Measurements from ENCODE around the gene SALL4.
"Not testable (repeated sequence)": the region's sequence is repeated elsewhere in the genome, so short reads cannot be mapped to it uniquely, and the experiment has no call there.

The SALL4 gene

GRCh38 chr20:51766994-51767866 lies 35.1 kb downstream of the SALL4 start:
- TF ChIP-seq SNAI2 (CRISPR knock-in tag; IDR thresholded peaks at IDR 0.05), result 0 out of 2 replicates have a peak, but pooled peaks have one; percentile 29
- TF ChIP-seq ZFP30 (CRISPR knock-in tag; IDR thresholded peaks at IDR 0.05), result no peak
- no peak for TF ChIP-seq PATZ1 (CRISPR knock-in tag; IDR thresholded peaks at IDR 0.05; ENCODE audit: borderline replicate concordance)
- TF ChIP-seq, protein P1, sequence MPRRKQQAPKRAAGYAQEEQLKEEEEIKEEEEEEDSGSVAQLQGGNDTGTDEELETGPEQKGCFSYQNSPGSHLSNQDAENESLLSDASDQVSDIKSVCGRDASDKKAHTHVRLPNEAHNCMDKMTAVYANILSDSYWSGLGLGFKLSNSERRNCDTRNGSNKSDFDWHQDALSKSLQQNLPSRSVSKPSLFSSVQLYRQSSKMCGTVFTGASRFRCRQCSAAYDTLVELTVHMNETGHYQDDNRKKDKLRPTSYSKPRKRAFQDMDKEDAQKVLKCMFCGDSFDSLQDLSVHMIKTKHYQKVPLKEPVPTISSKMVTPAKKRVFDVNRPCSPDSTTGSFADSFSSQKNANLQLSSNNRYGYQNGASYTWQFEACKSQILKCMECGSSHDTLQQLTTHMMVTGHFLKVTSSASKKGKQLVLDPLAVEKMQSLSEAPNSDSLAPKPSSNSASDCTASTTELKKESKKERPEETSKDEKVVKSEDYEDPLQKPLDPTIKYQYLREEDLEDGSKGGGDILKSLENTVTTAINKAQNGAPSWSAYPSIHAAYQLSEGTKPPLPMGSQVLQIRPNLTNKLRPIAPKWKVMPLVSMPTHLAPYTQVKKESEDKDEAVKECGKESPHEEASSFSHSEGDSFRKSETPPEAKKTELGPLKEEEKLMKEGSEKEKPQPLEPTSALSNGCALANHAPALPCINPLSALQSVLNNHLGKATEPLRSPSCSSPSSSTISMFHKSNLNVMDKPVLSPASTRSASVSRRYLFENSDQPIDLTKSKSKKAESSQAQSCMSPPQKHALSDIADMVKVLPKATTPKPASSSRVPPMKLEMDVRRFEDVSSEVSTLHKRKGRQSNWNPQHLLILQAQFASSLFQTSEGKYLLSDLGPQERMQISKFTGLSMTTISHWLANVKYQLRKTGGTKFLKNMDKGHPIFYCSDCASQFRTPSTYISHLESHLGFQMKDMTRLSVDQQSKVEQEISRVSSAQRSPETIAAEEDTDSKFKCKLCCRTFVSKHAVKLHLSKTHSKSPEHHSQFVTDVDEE (CRISPR knock-in tag; IDR thresholded peaks at IDR 0.05), result 0 out of 2 replicates have a peak, but pooled peaks have one; percentile 24
- peak; percentile 90 for ATAC-seq

GRCh38 chr20:51765381-51765780 lies 36.9 kb downstream of the SALL4 start:
- ATAC-seq, result not testable (repeated sequence)

DNA sequence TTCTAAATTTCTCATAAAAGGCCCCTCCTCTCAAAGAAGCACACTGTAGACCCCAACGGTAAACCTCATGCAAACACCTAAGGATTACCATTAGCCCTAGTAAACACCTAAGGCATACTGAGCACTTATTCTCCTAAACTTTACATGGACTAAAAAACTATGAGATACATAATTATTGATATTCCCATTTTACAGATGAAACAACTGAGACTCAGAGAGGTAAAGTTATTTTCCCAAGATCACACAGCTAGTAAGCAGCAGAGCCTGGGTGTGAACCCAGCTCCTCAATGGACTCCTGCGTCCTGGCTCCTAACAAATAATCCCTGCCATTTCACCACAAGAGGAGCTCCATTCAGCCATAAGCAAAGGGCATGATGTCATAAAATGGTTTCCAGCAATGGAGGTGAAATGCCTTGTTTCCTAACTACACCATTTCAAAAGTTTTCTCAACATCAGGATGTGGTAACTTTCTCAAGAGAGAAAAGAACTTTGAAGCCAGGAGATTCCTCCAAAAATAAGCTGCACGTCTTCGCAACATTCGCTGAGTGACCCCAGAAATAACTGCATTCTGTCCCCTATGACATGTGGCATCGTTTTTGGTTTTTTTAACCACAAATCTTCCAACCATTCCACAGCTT lies 38.2 kb downstream of the SALL4 start:
- ATAC-seq, result no peak
- no peak for TF ChIP-seq ISL1 (CRISPR knock-in tag; IDR thresholded peaks at IDR 0.05)

DNA sequence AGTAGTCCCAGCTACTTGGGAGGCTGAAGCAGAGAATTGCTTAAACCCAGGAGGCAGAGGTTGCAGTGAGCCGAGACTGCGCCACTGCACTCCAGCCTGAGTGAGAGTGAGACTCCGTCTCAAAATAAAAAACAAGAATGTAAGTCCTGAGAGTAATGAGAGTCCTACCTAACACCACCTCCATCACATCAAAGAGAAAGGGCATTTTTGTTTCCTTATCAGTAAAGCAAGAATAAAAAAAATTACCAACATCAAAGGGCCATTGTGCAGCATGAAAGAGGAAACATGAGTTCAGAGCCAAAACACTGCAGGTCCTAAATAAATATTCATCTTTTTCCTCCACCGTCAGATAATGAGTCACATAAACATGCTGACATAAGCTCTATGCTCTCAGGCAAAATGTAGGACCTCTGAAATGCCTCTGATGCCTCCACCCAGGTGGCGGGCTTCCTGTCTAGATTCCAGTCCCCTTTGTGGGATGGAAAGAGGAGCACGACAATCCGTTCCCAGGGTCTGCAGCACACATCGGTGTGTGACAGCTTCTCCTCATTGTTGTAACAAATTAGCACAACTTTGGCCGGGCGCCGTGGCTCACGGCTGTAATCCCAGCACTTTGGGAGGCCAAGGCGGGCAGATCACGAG lies 41.3 kb downstream of the SALL4 start:
- TF ChIP-seq ZFP3 (CRISPR knock-in tag; IDR thresholded peaks at IDR 0.05), result no peak
- no peak for TF ChIP-seq ZNF70 (CRISPR knock-in tag; IDR thresholded peaks at IDR 0.05)
- TF ChIP-seq ZFP30 (CRISPR knock-in tag; IDR thresholded peaks at IDR 0.05), result no peak
- no peak for TF ChIP-seq TOX (CRISPR knock-in tag; IDR thresholded peaks at IDR 0.05; ENCODE audit: borderline replicate concordance)
- no peak for TF ChIP-seq POU6F1 (CRISPR knock-in tag; IDR thresholded peaks at IDR 0.05; ENCODE audit: borderline replicate concordance, low read depth)
- TF ChIP-seq, protein P2, sequence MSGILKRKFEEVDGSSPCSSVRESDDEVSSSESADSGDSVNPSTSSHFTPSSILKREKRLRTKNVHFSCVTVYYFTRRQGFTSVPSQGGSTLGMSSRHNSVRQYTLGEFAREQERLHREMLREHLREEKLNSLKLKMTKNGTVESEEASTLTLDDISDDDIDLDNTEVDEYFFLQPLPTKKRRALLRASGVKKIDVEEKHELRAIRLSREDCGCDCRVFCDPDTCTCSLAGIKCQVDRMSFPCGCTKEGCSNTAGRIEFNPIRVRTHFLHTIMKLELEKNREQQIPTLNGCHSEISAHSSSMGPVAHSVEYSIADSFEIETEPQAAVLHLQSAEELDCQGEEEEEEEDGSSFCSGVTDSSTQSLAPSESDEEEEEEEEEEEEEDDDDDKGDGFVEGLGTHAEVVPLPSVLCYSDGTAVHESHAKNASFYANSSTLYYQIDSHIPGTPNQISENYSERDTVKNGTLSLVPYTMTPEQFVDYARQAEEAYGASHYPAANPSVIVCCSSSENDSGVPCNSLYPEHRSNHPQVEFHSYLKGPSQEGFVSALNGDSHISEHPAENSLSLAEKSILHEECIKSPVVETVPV (CRISPR knock-in tag; IDR thresholded peaks at IDR 0.05), result no peak
- TF ChIP-seq ISL1 (CRISPR knock-in tag; IDR thresholded peaks at IDR 0.05), result no peak
- no peak for TF ChIP-seq ARNTL (CRISPR knock-in tag; IDR thresholded peaks at IDR 0.05; ENCODE audit: borderline replicate concordance, low read depth)
- no peak for TF ChIP-seq TCF4 (CRISPR knock-in tag; IDR thresholded peaks at IDR 0.05; ENCODE audit: borderline replicate concordance)
- no peak for TF ChIP-seq ESRRG (CRISPR knock-in tag; IDR thresholded peaks at IDR 0.05)
- no peak for ATAC-seq

DNA sequence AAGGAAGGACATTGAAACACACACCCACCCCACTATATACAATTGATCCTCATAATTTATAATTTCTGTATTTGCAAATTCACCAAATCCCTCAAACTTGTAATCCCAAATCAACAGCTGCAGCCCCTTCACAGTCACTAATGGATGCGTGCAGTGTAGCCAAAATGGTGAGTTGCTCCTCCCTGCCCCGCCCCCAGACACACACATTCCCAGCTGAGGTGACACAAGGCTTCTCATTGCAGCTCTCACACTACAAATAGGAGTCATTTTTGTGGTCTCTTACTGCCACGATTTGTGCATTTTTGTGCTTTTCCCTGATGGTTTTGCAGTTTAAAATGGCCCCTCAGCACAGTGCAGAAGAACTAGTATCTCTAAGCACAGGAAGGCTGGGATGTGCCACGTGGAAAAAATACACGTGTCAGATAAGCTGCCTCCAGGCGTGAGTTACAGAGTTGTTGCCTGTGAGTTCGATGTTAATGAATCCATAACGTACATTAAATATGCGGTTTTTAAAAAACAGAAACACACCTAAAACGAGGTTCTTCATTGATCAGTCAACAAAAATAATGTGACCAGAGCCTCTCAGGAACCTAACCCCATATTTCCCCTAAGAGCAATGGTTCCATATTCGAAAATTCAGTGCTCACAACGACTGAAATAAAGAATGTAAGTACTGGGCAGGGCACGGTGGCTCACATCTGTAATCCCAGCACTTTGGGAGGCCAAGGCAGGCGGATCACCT lies 42.4 kb downstream of the SALL4 start:
- TF ChIP-seq, protein P1 (CRISPR knock-in tag; IDR thresholded peaks at IDR 0.05), result no peak
- TF ChIP-seq SNAI2 (CRISPR knock-in tag; IDR thresholded peaks at IDR 0.05) (no peak), ZFP3 (CRISPR knock-in tag; IDR thresholded peaks at IDR 0.05) (no peak), TCF4 (CRISPR knock-in tag; IDR thresholded peaks at IDR 0.05; ENCODE audit: borderline replicate concordance) (no peak), GLIS3 (CRISPR knock-in tag; IDR thresholded peaks at IDR 0.05) (no peak), BACH2 (CRISPR knock-in tag; IDR thresholded peaks at IDR 0.05; ENCODE audit: borderline replicate concordance) (no peak), RARB (CRISPR knock-in tag; IDR thresholded peaks at IDR 0.05) (no peak), CSDC2 (CRISPR knock-in tag; IDR thresholded peaks at IDR 0.05) (no peak)
- TF ChIP-seq, protein P3, sequence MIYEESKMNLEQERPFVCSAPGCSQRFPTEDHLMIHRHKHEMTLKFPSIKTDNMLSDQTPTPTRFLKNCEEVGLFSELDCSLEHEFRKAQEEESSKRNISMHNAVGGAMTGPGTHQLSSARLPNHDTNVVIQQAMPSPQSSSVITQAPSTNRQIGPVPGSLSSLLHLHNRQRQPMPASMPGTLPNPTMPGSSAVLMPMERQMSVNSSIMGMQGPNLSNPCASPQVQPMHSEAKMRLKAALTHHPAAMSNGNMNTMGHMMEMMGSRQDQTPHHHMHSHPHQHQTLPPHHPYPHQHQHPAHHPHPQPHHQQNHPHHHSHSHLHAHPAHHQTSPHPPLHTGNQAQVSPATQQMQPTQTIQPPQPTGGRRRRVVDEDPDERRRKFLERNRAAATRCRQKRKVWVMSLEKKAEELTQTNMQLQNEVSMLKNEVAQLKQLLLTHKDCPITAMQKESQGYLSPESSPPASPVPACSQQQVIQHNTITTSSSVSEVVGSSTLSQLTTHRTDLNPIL (CRISPR knock-in tag; IDR thresholded peaks at IDR 0.05; ENCODE audit: low read depth), result no peak
- no peak for ATAC-seq

All from SK-N-SH treated with all-trans-retinoic acid at 6 μM for 48 hours (cell line).